ENCODE results near the gene HIVEP3. TPM values are rescaled to one million over a fixed set of nuclear protein-coding genes. Genes with fewer than 3 reads are reported as not detected.

The HIVEP3 gene
- total RNA-seq, 1 experiment from 2014 or later = 1.4 TPM

DNA sequence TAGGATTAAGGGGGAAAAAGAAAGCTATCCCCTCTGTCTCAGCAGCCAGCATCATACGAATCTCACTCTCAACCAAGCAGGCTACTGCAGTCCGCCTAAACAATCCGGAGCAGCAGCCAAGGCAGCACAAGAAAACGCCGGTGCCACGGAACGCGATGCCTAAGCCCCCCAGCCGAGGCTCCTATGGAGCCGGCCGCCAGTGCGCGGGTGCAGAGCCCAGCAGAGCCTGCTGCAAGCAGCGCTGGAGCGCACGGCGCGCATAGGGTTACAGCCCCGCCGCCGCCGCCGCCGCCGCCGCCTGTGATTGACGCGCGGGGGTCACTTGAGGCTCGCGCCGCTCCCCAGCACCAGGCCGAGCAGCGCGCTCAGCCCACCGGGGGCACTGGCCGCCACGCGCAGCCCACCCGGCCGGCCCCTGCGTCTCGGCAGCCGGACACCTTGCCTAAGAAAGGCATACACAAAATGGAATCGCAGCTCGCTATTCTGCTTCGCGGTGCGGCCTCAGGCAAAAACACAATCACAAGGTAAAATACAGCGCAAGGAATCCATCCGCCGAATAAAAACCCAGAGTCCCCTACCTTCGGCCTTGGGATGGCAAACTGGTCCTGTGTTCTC, 780 bp downstream of the HIVEP3 start:
- Histone ChIP-seq H4K91ac (ENCODE audit: insufficient read length, low read depth, low read length) (no peak overlapping the region), H2BK5ac (ENCODE audit: insufficient read length, low read length) (no peak overlapping the region), H3K79me2 (ENCODE audit: insufficient read depth, low read length) (no peaks in the 10 kb centered on the region), H3K18ac (ENCODE audit: insufficient read length, low read depth, low read length) (no peak overlapping the region), H3K23me2 (ENCODE audit: insufficient read length, low read depth, low read length, poor library complexity, severe bottlenecking) (peaks cover 12% of the 10 kb centered on the region), H4K8ac (replicated peaks; ENCODE audit: insufficient read length, low read depth, low read length) (no peak overlapping the region), H3K9ac (ENCODE audit: extremely low read depth, insufficient read length, low read length) (no peak overlapping the region), H3K56ac (ENCODE audit: insufficient read length, low read depth, low read length) (no peak overlapping the region), H4K5ac (ENCODE audit: insufficient read length, low read depth, low read length) (no peak overlapping the region), H2AFZ (ENCODE audit: low read length) (peak overlapping the region; percentile 71), H3K14ac (ENCODE audit: insufficient read depth, low read length) (no peak overlapping the region), H3K4me1 (ENCODE audit: insufficient read depth, low read length) (peaks cover 7% of the 10 kb centered on the region), H3T11ph (ENCODE audit: low read length) (no peak overlapping the region), H3K9me3 (ENCODE audit: control insufficient read depth, low read depth, low read length) (no peaks in the 10 kb centered on the region), H3K27me3 (ENCODE audit: insufficient read depth, low read length) (peaks cover 22% of the 10 kb centered on the region), H2BK12ac (ENCODE audit: insufficient read length, low read depth, low read length) (no peak overlapping the region), H2BK20ac (ENCODE audit: low read depth, low read length, poor library complexity, severe bottlenecking) (no peak overlapping the region), H2BK15ac (ENCODE audit: low read depth, low read length) (no peak overlapping the region), H2AK5ac (ENCODE audit: insufficient read length, low read length) (no peak overlapping the region), H3K27ac (ENCODE audit: insufficient read length, low read depth, low read length) (no peak overlapping the region), H2BK120ac (ENCODE audit: low read depth, low read length, poor library complexity, severe bottlenecking) (no peak overlapping the region), H3K79me1 (ENCODE audit: insufficient read depth, low read depth, low read length, poor library complexity, severe bottlenecking) (no peaks in the 10 kb centered on the region), H3K23ac (ENCODE audit: insufficient read length, low read depth, low read length) (no peak overlapping the region), H4K20me1 (ENCODE audit: control insufficient read depth, insufficient read depth, insufficient read length) (no peaks in the 10 kb centered on the region), H3K4ac (ENCODE audit: low read depth, low read length) (no peak overlapping the region), H3K4me2 (ENCODE audit: insufficient read depth, insufficient read length, low read length) (peak overlapping the region; percentile 82)
- TF ChIP-seq, protein P1, sequence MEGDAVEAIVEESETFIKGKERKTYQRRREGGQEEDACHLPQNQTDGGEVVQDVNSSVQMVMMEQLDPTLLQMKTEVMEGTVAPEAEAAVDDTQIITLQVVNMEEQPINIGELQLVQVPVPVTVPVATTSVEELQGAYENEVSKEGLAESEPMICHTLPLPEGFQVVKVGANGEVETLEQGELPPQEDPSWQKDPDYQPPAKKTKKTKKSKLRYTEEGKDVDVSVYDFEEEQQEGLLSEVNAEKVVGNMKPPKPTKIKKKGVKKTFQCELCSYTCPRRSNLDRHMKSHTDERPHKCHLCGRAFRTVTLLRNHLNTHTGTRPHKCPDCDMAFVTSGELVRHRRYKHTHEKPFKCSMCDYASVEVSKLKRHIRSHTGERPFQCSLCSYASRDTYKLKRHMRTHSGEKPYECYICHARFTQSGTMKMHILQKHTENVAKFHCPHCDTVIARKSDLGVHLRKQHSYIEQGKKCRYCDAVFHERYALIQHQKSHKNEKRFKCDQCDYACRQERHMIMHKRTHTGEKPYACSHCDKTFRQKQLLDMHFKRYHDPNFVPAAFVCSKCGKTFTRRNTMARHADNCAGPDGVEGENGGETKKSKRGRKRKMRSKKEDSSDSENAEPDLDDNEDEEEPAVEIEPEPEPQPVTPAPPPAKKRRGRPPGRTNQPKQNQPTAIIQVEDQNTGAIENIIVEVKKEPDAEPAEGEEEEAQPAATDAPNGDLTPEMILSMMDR (conservative IDR thresholded peaks at IDR 0.05) = no peak
- WGBS (ENCODE audit: extremely low coverage, insufficient read length, low lambda C conversion rate) = no CpG with 5 or more reads among the region's 53 CpGs
- H3K27ac Mint-ChIP-seq = no peak overlapping the region
- H3K9me3 Mint-ChIP-seq = no peaks in the 10 kb centered on the region; a peak in 1 of 5 replicates
- H3K4me1 Mint-ChIP-seq = peaks cover 30 to 32% of the 10 kb centered on the region in 2 experiments
- peak overlapping the region; percentile 61 to 81 for H3K4me3 Mint-ChIP-seq
- no peaks in the 10 kb centered on the region for H3K36me3 Mint-ChIP-seq (ENCODE audit: insufficient read depth in 1 of 3, low read depth in 3 of 3)
- peaks cover 62% of the 10 kb centered on the region for H3K27me3 Mint-ChIP-seq (ENCODE audit: low read depth)
- DNase-seq = peak; percentile 56

Data from H9 (cell line).